Measurements from ENCODE around the gene RHBDL1. TPM values are rescaled to one million over a fixed set of nuclear protein-coding genes. Genes with fewer than 3 reads are reported as not detected.

The RHBDL1 gene
- total and polyA plus RNA-seq, 9 of the 15 experiments (the other 6 are each of a cell fraction or from before 2014, with no cell fraction given) = 0.03 to 5.6 (median 1.3) TPM; not detected in 1

- TF ChIP-seq, protein P1, sequence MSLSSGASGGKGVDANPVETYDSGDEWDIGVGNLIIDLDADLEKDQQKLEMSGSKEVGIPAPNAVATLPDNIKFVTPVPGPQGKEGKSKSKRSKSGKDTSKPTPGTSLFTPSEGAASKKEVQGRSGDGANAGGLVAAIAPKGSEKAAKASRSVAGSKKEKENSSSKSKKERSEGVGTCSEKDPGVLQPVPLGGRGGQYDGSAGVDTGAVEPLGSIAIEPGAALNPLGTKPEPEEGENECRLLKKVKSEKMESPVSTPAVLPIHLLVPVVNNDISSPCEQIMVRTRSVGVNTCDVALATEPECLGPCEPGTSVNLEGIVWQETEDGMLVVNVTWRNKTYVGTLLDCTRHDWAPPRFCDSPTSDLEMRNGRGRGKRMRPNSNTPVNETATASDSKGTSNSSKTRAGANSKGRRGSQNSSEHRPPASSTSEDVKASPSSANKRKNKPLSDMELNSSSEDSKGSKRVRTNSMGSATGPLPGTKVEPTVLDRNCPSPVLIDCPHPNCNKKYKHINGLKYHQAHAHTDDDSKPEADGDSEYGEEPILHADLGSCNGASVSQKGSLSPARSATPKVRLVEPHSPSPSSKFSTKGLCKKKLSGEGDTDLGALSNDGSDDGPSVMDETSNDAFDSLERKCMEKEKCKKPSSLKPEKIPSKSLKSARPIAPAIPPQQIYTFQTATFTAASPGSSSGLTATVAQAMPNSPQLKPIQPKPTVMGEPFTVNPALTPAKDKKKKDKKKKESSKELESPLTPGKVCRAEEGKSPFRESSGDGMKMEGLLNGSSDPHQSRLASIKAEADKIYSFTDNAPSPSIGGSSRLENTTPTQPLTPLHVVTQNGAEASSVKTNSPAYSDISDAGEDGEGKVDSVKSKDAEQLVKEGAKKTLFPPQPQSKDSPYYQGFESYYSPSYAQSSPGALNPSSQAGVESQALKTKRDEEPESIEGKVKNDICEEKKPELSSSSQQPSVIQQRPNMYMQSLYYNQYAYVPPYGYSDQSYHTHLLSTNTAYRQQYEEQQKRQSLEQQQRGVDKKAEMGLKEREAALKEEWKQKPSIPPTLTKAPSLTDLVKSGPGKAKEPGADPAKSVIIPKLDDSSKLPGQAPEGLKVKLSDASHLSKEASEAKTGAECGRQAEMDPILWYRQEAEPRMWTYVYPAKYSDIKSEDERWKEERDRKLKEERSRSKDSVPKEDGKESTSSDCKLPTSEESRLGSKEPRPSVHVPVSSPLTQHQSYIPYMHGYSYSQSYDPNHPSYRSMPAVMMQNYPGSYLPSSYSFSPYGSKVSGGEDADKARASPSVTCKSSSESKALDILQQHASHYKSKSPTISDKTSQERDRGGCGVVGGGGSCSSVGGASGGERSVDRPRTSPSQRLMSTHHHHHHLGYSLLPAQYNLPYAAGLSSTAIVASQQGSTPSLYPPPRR (CRISPR knock-in tag; IDR thresholded peaks at IDR 0.05; ENCODE audit: borderline replicate concordance) = no peak; the same call in 1 of the 2 replicates
- no peak for TF ChIP-seq NFE2 (IDR thresholded peaks at IDR 0.05; ENCODE audit: low read depth)
- TF ChIP-seq, protein P2, sequence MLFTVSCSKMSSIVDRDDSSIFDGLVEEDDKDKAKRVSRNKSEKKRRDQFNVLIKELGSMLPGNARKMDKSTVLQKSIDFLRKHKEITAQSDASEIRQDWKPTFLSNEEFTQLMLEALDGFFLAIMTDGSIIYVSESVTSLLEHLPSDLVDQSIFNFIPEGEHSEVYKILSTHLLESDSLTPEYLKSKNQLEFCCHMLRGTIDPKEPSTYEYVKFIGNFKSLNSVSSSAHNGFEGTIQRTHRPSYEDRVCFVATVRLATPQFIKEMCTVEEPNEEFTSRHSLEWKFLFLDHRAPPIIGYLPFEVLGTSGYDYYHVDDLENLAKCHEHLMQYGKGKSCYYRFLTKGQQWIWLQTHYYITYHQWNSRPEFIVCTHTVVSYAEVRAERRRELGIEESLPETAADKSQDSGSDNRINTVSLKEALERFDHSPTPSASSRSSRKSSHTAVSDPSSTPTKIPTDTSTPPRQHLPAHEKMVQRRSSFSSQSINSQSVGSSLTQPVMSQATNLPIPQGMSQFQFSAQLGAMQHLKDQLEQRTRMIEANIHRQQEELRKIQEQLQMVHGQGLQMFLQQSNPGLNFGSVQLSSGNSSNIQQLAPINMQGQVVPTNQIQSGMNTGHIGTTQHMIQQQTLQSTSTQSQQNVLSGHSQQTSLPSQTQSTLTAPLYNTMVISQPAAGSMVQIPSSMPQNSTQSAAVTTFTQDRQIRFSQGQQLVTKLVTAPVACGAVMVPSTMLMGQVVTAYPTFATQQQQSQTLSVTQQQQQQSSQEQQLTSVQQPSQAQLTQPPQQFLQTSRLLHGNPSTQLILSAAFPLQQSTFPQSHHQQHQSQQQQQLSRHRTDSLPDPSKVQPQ (CRISPR knock-in tag; IDR thresholded peaks at IDR 0.05; ENCODE audit: borderline replicate concordance) = no peak
- TF ChIP-seq ZNF280A (IDR thresholded peaks at IDR 0.05; ENCODE audit: low read depth, partially characterized antibody) = no peak
- TF ChIP-seq ZC3H11A (IDR thresholded peaks at IDR 0.05; ENCODE audit: low read depth, low read length) = peak; percentile 36; the same call in 1 of the 2 replicates
- no peak for TF ChIP-seq ESRRB (CRISPR knock-in tag; IDR thresholded peaks at IDR 0.05; ENCODE audit: borderline replicate concordance)
- 0 out of 2 replicates have a peak, but pooled peaks have one; percentile 7 for TF ChIP-seq SMC3 (conservative IDR thresholded peaks at IDR 0.05; ENCODE audit: insufficient read depth, low read depth, low read length)
- peak; percentile 94 for TF ChIP-seq HMGN3 (IDR thresholded peaks at IDR 0.05; ENCODE audit: borderline replicate concordance, extremely low read depth, insufficient read length, low read depth, low read length)
- TF ChIP-seq, protein P3, sequence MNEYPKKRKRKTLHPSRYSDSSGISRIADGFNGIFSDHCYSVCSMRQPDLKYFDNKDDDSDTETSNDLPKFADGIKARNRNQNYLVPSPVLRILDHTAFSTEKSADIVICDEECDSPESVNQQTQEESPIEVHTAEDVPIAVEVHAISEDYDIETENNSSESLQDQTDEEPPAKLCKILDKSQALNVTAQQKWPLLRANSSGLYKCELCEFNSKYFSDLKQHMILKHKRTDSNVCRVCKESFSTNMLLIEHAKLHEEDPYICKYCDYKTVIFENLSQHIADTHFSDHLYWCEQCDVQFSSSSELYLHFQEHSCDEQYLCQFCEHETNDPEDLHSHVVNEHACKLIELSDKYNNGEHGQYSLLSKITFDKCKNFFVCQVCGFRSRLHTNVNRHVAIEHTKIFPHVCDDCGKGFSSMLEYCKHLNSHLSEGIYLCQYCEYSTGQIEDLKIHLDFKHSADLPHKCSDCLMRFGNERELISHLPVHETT (CRISPR knock-in tag; conservative IDR thresholded peaks at IDR 0.05 in 1 of 2, IDR thresholded peaks at IDR 0.05 in 1 of 2) = peak in 1 of 2 experiments; percentile 95; a peak in 2 of 4 replicates
- peak; percentile 71; the same call in 1 of the 2 replicates for TF ChIP-seq ZNF76 (CRISPR knock-in tag; IDR thresholded peaks at IDR 0.05; ENCODE audit: borderline replicate concordance)
- TF ChIP-seq ZBED1 (IDR thresholded peaks at IDR 0.05) = no peak; the same call in 1 of the 2 replicates
- no peak for TF ChIP-seq ATF2 (CRISPR knock-in tag; IDR thresholded peaks at IDR 0.05)
Observed at GRCh38 chr16:636206-637080, 39.0 kb upstream of the RHBDL1 start, which contains the start of gene METTL26 (continued).

All from K562 (cell line).